Endodermal cell (in vitro differentiated cells): Measurements from ENCODE around the gene NRL. TPM values are rescaled to one million over a fixed set of nuclear protein-coding genes. Genes with fewer than 3 reads are reported as not detected.

Experiments used
- DNase-seq: peaks from one replicate; pipeline ENCODE4 v3.0.0-alpha.2; 2017
- H3K27ac ChIP-seq: 2 replicates; pipeline ENCODE4 v1.5.1; 2013; ENCODE audit warnings: mild to moderate bottlenecking, low read depth, low read length, moderate library complexity
- H3K27me3 ChIP-seq: 2 replicates; pipeline ENCODE4 v1.6.1; 2013; ENCODE audit warnings: mild to moderate bottlenecking, low read length, moderate library complexity; ENCODE audit not compliant: insufficient read depth, control insufficient read depth, poor library complexity, severe bottlenecking
- H3K36me3 ChIP-seq: 2 replicates; pipeline ENCODE4 v1.7.0; 2013; ENCODE audit warnings: mild to moderate bottlenecking, low read length, moderate library complexity; ENCODE audit not compliant: control insufficient read depth, insufficient read depth
- H3K4me1 ChIP-seq: one replicate; pipeline ENCODE4 v1.7.0; 2013; ENCODE audit warnings: low read length; ENCODE audit not compliant: control insufficient read depth, insufficient read depth
- H3K4me3 ChIP-seq: 2 replicates; pipeline ENCODE4 v1.5.1; 2013; ENCODE audit warnings: mild to moderate bottlenecking, low read length, moderate library complexity
- H3K9ac ChIP-seq: 2 replicates; pipeline ENCODE4 v1.6.1; 2013; ENCODE audit warnings: mild to moderate bottlenecking, low read length, moderate library complexity; ENCODE audit not compliant: poor library complexity, severe bottlenecking; ENCODE audit errors: extremely low read depth
- H3K9me3 ChIP-seq: 2 replicates; pipeline ENCODE4 v1.6.1; 2013; ENCODE audit warnings: mild to moderate bottlenecking, low read length, moderate library complexity; ENCODE audit not compliant: control insufficient read depth
- H3K27ac Mint-ChIP-seq: 2 replicates; pipeline ENCODE4 v1.8.0; 2020; ENCODE audit warnings: mixed read lengths
- H3K27me3 Mint-ChIP-seq: 2 replicates; pipeline ENCODE4 v1.8.0; 2021; ENCODE audit warnings: mild to moderate bottlenecking, mixed read lengths; ENCODE audit not compliant: insufficient read depth
- H3K36me3 Mint-ChIP-seq: 2 replicates; pipeline ENCODE4 v1.8.0; 2020; ENCODE audit warnings: low read depth, mixed read lengths
- H3K4me1 Mint-ChIP-seq: 2 replicates; pipeline ENCODE4 v1.8.0; 2020; ENCODE audit warnings: mixed read lengths
- H3K4me3 Mint-ChIP-seq: 2 replicates; pipeline ENCODE4 v1.8.0; 2020; ENCODE audit warnings: mild to moderate bottlenecking, moderate library complexity, mixed read lengths
- H3K9me3 Mint-ChIP-seq: 2 replicates; pipeline ENCODE4 v1.8.0; 2020; ENCODE audit warnings: mild to moderate bottlenecking, mixed read lengths
- WGBS, 2 experiments: methylation state at CpG; one replicate each; pipeline versions ENCODE4 v1.1.5 to v1.1.7; 2013; ENCODE audit warnings: missing lambda C conversion rate in 2 of 2, mixed read lengths in 1 of 2; ENCODE audit not compliant: insufficient coverage in 1 of 2, insufficient read length in 1 of 2; 5-methylcytosine and 5-hydroxymethylcytosine counted together
- total RNA-seq, 2 donors: library from RNA; stranded (reverse); fragmentation: NEBNext Ultra II Directional in 1 of 2; extraction: Animal tissue kit (Norgen Biotek cat#: 25700) in 1 of 2; gene quantifications; 2 replicates in 1 of 2; 3 replicates in 1 of 2; pipeline ENCODE4 v1.2.1, GENCODE V29; 2021
- TF ChIP-seq, protein P1 (sequence below): fragments of 200-600 bp; sonication (generic); conservative IDR thresholded peaks from 2 replicates; pipeline ENCODE4 v1.5.0; 2021; ENCODE audit warnings: antibody characterized with exemption, mild to moderate bottlenecking

Gene NRL
- total RNA-seq, 2 donors from 2014 or later = 1.9 TPM

GRCh38 chr14:24113801-24114531 is 783 bp downstream of the NRL start:
- Mint-ChIP-seq H3K27ac (peak overlapping the region; percentile 99), H3K4me1 (peaks cover 16% of the 10 kb centered on the region), H3K27me3 (no peaks in the 10 kb centered on the region), H3K9me3 (no peaks in the 10 kb centered on the region), H3K36me3 (peaks cover 21% of the 10 kb centered on the region), H3K4me3 (peak overlapping the region; percentile 87)
- DNase-seq = peak; percentile 94
- Histone ChIP-seq H3K9ac (peak overlapping the region; percentile 78), H3K4me1 (no peaks in the 10 kb centered on the region), H3K4me3 (peak overlapping the region; percentile 94), H3K27ac (peak overlapping the region; percentile 90), H3K9me3 (no peaks in the 10 kb centered on the region), H3K36me3 (peaks cover 24% of the 10 kb centered on the region), H3K27me3 (no peaks in the 10 kb centered on the region)
- TF ChIP-seq, protein P1, sequence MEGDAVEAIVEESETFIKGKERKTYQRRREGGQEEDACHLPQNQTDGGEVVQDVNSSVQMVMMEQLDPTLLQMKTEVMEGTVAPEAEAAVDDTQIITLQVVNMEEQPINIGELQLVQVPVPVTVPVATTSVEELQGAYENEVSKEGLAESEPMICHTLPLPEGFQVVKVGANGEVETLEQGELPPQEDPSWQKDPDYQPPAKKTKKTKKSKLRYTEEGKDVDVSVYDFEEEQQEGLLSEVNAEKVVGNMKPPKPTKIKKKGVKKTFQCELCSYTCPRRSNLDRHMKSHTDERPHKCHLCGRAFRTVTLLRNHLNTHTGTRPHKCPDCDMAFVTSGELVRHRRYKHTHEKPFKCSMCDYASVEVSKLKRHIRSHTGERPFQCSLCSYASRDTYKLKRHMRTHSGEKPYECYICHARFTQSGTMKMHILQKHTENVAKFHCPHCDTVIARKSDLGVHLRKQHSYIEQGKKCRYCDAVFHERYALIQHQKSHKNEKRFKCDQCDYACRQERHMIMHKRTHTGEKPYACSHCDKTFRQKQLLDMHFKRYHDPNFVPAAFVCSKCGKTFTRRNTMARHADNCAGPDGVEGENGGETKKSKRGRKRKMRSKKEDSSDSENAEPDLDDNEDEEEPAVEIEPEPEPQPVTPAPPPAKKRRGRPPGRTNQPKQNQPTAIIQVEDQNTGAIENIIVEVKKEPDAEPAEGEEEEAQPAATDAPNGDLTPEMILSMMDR = no peak
- 0% methylated on average over 24 to 42 of the region's 42 CpGs for WGBS, 2 experiments

DNA sequence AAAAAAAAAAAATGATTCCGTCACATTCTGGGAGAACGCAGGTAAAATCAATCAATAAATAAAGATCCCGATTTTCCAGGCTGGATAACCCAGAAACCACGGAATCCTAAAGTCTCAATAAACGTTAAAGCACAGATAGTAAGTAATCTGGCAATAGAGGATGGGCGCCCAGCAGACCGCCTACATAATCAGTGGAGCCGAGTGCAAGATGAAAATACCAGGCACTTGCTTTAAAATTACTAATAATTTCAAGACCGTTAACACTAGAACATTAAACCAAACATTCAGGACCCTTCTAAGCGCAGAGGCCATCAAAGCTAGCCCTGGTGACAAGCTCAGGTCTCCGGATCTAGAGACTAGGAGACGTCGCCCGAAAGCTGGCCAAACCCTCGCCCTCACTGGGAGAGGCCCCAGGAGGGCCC is 1.4 kb downstream of the NRL start:
- H3K27me3 ChIP-seq = no peaks in the 10 kb centered on the region
- Mint-ChIP-seq H3K36me3 (peaks cover 15% of the 10 kb centered on the region), H3K9me3 (no peaks in the 10 kb centered on the region), H3K27me3 (no peaks in the 10 kb centered on the region), H3K27ac (peak overlapping the region; percentile 99), H3K4me1 (peaks cover 18% of the 10 kb centered on the region), H3K4me3 (peak overlapping the region; percentile 87)
- no peaks in the 10 kb centered on the region for H3K4me1 ChIP-seq
- TF ChIP-seq, protein P1 = no peak
- no peaks in the 10 kb centered on the region for H3K9me3 ChIP-seq
- H3K27ac ChIP-seq = peak overlapping the region; percentile 90
- peaks cover 18% of the 10 kb centered on the region for H3K36me3 ChIP-seq
- DNase-seq = no peak
- WGBS, 2 experiments = 18 to 22% methylated on average over 6 to 15 of the region's 15 CpGs
- peak overlapping the region; percentile 94 for H3K4me3 ChIP-seq
- peak overlapping the region; percentile 78 for H3K9ac ChIP-seq

GRCh38 chr14:24110523-24110922 is 4.2 kb downstream of the NRL start:
- TF ChIP-seq, protein P1 = no peak
- Histone ChIP-seq H3K27ac (no peak overlapping the region), H3K27me3 (no peaks in the 10 kb centered on the region), H3K4me3 (no peak overlapping the region), H3K9me3 (no peaks in the 10 kb centered on the region), H3K4me1 (no peaks in the 10 kb centered on the region), H3K36me3 (no peaks in the 10 kb centered on the region), H3K9ac (no peak overlapping the region)
- no peaks in the 10 kb centered on the region for H3K27me3 Mint-ChIP-seq
- no peak overlapping the region for H3K27ac Mint-ChIP-seq
- H3K4me3 Mint-ChIP-seq = no peak overlapping the region
- H3K9me3 Mint-ChIP-seq = peaks cover 6% of the 10 kb centered on the region
- 93% methylated on average over 1 of the region's 1 CpG; no CpG with 5 or more reads in 1 of the 2 experiments for WGBS, 2 experiments
- no peak for DNase-seq
- peaks cover 6% of the 10 kb centered on the region for H3K4me1 Mint-ChIP-seq
- H3K36me3 Mint-ChIP-seq = peaks cover 4% of the 10 kb centered on the region
